Measurements from ENCODE around the gene MMAB.

The MMAB gene

DNA sequence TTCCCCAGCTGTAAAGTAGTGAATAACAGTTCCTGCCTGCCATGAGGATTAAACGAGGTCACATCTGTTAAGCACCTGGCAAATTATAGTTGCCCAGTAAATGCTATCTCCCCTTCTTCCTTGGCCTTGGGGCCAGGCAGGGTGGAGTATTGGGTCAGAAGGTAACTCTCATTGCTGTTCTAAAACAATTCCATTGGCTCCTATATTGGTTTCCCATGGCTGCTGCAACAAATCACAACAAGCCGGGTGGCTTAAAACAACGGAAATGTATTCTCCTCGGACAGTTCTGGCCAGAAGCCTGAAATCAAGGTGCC is 31.9 kb downstream of the MMAB start:
- no peak for FAIRE-seq
- no peak for DNase-seq (ENCODE audit: low spot score)

DNA sequence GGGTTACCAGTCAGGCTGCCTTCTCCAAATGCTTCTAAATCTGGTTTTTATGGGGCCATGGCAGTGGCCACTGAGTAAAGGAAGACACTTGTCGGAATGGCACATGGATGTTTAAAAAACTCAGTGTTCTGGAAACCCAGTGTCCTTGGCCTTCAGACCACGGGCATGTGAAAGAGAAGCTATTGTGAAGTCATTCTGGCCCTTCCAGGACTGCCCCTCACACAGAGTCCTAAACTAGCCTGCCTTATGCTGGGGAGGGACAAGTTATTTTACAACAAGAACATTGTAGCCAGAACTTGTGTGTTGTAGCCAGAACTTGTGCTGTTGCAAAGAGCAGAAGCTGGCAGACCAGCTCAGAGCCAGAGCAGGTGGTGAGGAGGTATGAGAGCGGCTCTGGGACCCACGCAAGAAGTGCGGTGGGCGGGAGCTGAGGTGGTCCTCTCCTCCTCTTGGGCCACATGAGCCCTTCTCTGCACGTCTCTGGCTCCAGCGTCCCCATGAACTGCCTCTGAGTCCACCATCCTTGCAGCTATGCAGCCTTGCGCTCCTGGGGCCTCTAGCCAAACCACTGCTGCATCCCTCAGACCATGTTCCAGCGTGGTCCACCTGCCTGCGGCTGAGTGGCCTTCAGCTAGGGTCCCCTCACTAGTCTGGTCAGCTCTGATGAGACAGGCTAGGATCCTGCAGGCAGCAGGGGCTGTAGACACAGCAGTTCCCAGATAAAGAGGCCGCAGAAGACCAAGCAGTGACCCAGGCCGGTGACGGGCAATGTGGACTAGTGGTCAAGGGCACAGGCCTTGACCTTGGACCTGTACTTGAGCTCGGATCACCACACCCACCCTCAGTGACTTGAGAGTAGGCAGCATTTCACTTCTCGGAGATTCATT is 32.5 kb downstream of the MMAB start:
- no peak for DNase-seq (ENCODE audit: low spot score)
- FAIRE-seq: no peak

DNA sequence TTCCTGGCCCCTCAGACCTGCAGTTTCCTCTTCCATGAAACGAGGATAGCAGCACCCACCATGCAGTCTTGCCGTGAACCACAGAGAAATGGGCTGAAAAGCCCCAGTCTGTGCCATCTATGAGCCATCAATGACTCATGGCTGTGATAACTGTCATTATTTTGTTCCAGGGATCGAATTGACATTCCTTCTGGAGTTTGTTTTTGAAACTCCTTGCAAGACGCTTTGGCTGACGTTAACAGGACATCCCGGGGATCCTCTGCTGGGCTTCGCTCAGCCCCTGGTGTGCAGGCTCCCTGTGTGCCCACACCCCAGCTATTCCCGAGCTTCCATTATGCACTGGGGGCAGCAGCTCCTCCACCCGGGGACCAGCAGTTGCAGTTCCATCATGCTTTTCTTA is 33.8 kb downstream of the MMAB start:
- FAIRE-seq (no peak), DNase-seq (ENCODE audit: low spot score) (peak; percentile 18)

DNA sequence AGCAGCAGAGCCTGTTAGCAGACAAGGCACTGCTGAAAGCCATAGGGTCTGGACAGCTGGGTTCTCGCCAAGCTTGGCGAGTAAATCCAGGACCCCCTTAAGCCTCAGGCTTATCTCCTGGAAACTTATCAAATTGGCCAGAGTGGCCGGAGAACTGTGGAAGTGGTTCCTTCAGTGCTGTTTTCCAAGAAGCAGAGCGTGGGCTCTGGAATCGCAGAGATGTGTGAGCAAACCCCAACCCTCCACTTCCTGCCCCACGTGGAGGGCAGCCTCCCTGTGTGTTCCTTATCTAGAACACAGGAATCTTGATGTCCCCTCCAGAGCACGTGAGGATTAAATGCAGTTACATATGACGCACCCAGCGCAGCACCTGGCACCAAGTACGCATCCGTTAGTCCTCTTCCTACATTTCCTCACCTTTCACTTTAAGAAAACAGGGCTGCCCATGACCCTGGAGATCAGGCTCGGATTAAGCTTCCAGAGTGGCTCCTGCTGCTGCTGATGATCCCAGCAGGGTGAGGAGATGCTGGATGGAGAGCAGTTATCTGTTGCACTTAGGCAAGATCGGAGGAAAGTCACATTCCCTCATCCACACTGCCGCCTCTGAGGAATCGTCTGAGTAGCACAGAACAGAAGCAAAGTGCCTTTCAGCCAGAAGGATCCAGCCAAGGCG is 35.0 kb downstream of the MMAB start:
- FAIRE-seq: no peak

DNA sequence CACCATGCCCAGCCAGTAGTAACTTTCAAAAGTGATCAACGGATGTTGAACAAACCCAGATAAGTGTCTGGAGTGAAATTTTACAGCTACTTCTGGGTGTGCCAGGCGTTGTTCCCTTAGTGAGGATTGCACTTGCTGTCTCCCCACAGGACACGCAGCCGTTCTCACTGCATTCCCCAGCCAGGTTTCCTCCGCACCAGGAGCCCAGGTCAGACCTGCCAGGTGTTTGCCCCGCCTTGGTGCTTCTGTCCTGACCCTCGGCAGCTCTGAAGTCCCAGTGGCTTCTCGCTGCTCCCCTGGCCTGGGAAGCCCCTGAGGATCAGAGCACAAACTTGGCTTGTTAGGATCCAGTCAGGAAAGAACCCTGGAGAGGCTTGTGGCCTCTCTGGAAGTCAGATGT is 36.2 kb downstream of the MMAB start:
- no peak for DNase-seq (ENCODE audit: low spot score)
- FAIRE-seq: no peak

More for the DNA sequence above, 35.0 kb downstream of the MMAB start:
- no peak for DNase-seq (ENCODE audit: low spot score)

DNA sequence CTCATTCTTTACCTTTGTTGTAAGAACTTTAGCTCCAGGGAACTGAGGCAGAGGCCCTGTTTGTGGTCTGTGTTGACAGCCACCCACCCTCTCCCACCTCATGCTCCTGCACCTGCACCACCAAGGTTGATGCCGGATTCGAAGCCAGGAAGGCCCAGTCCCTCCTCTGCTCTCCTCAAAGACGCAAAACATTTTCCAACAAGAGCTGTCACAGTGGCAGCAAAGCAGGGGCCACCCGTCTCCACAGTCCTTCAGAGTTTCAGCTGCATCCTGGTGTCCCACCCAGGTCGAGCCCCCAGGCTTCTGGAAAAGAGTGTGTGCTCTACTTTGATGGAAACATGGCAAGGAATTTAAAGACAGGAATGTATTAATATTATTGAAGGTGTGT is 37.4 kb downstream of the MMAB start:
- DNase-seq (ENCODE audit: low spot score) (no peak), FAIRE-seq (no peak)

DNA sequence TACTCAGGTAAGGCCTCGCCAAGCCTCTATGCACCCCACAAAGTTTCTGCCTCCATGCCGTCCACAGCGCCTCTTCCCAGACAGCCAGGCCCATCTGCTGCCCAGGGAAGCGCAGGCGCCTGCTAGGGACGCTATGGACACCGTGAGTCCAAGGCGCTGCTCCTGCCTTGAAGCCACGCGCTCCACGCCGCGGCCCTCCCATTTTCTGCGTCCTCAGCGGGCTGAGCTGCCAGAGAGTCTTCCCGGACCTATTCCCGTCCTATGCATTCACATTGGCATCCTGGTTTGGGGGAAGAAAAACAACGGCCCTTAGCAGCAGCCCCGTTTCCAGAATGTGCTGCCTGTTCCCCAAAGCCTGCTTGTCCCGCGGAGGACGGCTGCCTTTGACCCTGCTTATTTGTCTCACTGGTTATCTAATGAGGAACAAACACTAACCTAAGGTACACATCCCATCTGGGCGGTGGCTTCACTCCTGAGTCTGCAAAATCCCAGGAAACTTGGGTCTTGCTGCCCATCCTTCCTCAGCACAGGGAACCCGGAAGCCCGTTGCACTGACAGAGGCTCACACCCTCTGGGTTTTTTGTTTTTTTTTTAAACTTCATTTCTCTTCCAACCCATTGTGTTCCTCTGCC is 38.0 kb downstream of the MMAB start:
- DNase-seq (ENCODE audit: low spot score) (no peak), FAIRE-seq (no peak)

DNA sequence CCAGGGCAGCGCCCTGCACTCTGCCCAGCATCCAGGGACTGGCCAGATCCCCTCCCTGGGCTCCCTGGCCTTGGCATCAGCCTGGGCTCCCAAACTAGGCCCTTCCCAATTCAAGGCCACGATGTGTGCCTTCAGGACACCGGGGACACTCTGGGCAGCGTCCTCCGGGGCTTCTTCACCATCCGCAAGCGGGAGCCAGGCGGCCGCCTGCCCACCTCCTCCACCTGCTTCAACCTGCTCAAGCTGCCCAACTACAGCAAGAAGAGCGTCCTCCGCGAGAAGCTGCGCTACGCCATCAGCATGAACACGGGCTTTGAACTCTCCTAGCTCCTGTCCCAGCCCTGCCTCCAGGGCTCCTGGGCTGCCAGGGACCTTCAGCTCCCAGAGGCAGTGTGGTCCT is 38.8 kb downstream of the MMAB start:
- no peak for DNase-seq (ENCODE audit: low spot score)
- FAIRE-seq: no peak

DNA sequence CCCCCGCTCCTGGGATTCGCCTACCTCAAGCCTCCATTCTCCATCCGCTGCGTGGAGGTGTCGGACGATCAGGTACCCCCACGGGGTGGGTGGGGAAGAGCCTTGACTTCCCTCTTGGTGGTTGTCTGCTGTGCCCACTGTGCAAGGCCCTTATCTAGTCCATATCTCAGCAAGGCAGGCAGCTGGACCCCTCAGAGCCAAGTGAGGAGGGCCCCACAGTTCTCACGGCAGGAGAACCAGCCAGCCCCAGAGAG is 39.9 kb downstream of the MMAB start:
- DNase-seq (ENCODE audit: low spot score): no peak
- no peak for FAIRE-seq

DNA sequence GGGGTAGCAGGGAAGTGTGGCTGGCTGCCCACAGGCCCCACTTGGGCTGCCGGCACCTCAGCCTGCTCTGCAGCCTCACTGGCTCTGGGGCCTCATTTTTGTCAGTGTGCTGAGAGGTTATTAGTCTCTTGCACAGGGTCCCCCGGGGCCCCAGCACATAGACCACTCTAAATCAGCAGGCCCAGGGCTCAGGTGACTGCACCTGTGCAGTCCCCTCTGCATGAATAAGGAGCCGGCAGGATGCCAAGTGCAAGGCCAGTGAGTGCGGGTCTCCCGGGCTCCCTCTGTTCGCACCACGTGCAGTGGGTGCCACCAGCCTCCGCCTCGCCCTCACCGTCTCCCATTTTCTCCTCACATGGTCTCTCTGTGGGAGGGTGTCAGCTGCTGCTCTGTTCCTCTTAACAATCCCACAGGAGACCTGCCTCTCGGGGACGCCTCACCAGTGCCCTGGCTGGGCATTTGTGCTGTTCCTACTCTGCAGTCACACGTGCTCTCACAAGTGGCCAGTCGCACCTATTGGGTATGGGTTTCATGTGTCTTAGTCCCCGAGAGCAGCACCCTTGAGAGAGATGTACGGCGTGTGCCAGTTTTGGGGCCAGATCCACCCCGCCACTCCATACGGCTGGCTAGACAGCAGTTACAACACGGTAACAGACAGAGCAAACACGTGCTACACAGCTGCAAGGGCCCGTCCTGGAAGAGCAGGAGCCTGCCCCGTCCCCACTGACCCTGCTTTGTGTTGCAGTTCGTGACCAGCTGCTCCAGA is 40.4 kb downstream of the MMAB start:
- FAIRE-seq: no peak
- no peak for DNase-seq (ENCODE audit: low spot score)

DNA sequence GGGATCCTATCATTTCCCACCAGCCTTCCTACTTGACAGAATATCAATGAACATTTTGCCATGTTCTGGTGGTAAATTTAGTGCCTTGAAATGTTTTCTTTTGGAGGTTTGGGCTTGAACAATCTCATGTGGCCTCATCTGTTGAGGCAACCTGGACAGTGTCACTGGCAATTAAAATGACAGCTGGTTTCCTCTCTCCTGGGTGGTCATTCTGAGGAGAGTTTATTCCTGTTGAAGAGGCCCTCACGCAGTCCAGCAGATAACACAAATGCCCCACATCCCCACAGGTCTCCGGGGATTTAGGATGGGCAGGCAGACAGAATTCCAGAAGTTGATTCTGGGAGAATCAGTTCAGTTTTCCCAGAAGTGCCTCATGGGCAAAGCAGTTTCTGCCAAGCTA is 41.9 kb downstream of the MMAB start:
- DNase-seq (ENCODE audit: low spot score) (no peak), FAIRE-seq (no peak)

DNA sequence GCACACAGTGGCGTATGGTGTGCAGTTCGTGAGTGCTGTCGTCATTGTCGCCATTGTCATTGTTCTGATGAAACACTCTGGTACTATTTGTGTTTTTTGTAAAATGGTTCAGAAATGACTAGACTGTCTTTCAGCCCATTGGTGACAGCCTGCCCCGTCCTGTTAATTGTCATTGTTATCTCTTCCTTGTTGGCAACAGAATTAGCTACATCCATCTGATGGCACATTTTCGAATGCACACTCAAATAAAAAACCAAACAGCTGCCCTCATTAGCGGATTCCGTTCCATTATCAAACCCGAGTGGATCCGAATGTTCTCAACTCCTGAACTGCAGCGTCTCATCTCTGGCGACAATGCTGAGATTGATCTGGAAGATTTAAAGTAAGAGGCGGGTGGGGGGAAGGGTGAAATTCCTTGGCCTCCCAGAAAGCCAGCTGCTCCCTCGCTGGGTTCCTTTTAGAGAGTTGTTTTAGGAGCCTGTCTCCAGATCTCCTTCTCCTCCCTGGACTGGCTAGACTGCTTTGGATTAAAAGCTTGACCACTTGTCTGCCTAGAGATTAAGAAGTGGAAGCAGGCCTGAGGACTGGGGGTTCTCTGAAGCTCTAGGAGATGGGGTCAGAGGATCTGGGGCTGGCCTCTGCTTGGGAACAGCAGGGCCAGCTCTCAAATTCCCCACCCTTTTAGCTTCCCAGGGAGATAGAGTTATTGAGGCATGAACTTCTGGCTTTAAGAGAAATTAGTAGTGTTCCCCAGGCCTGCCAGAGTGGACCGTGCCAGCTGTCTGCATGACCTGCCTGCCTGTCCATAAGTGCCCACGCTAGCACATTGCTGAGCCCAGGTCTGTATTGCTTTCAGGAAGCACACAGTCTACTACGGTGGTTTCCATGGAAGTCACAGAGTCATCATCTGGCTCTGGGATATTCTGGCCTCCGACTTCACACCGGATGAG is 43.3 kb downstream of the MMAB start:
- DNase-seq (ENCODE audit: low spot score) (no peak), FAIRE-seq (no peak)

DNA sequence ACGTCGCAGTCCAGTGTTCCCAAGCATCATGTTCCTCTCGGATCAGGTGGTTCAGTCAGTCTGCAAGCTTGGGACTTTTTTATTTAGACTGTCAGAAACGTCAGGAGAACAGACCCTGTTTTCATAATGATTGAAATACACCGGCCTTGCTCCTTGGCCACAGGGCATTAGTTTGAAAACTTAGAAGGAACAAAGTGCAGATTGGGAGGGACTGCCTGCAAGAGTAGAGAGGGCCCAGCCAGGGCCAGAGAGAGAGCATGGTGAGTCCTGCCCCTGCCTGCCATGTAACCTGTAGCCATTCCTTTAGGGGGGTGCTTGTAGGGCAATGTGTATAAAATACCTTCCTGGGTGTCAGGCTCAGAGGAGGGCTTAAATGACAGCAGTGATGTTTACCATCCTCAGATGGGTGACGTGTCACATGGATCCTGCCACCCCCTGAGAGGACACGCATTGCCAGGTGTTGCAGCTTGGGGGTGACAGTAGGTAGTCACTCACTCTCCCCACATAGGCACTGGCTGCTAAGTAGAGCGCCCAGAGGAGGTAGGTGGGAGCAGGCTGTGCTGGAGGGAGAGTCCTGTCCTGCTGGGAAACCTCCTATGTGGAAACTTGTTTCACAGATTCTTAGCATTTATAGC is 45.7 kb downstream of the MMAB start:
- FAIRE-seq (no peak), DNase-seq (ENCODE audit: low spot score) (no peak)

DNA sequence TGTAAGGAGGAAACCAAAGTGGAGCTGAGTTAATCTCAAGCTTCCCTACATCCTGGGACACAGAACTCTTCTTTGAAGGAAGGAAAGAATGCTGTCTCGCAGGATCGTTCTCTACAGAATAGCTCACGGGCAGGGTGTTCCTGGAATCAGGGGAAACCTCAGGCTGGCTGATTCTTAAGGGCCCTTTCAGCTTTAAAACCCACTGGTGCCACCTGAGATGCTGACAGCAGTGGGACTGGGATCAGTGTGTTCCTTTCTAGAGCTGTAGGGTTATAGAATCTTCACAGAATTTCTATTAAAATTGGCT is 48.1 kb downstream of the MMAB start:
- FAIRE-seq (no peak), DNase-seq (ENCODE audit: low spot score) (no peak)

DNA sequence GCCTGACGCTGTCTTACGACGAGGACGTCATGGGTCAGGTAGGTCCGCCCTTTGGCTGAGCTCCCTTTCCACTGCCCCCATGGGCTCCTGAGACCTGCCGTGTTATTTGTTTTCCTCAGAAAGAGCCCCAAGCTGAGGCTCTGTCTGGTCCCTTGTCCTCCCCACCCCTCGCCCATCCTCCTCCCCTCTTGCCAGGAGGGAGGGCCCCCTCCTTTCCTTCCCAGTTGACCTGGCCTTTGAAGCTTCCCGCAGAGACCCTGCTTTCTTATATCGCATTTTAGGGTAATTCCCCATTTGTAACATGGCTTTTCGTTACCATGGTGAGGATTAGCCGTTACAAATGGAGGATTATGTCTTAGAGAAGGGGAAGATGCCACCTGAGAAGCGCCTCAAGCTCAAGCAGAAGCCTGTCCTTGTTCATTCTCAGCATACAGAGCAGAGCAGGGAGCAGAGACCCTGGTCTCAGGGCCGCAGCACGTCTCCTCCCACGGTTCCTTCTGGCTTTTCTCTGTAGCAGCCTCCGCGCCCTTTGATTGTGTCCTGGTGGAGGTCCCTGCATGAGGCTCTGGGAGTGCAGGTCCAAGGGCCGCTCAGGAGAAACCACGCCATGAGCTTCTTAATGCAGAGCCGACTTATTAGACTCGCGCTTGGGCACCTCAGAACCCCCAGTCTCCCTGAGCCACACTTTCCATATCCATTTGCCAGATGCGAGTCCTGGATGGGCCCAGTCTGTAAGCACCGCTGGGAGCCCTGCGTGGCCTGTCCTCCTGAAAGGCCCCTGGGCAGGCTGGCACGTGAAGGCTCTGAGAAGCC is 48.6 kb downstream of the MMAB start:
- no peak for DNase-seq (ENCODE audit: low spot score)
- FAIRE-seq: no peak

DNA sequence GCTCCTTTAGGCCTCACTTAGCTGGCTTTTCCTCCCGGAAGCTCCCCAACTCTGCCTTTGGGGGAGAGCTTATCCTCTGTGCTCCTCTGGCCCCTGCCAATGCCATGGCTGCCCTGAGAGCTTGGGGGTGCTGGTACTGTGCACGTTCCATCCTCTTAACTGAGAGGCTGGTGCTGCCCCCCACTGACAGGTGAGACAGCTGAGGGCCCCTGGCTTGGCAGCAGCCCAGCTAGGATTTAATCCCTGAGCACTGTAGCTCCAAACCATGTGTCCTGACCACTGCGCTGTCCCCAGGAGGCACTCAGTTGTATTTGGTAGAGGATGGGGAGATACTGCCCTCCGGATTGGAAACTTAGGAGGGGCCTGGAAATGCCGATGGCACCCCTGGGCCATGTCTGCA is 49.8 kb downstream of the MMAB start:
- no peak for DNase-seq (ENCODE audit: low spot score)
- FAIRE-seq: no peak

DNA sequence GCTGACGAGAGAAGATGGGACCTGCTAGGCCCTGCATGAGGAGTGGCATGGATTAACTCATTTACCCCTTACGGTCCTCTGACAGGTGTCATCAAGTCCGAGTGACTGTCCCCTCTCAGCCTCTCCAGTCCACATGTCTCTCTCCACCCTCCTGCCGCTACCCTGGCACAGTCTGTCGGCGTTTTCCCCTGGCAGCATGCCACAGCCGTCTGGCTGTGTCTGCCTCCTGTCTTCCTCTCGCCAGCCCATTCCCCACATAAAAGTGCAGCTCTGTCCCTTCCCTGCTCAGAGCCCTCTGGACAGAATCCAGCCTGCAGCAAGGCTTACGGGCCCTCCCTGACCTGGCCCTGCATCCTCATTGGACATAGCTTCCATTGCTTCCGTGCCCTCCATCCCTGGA is 50.2 kb downstream of the MMAB start:
- no peak for FAIRE-seq
- no peak for DNase-seq (ENCODE audit: low spot score)

DNA sequence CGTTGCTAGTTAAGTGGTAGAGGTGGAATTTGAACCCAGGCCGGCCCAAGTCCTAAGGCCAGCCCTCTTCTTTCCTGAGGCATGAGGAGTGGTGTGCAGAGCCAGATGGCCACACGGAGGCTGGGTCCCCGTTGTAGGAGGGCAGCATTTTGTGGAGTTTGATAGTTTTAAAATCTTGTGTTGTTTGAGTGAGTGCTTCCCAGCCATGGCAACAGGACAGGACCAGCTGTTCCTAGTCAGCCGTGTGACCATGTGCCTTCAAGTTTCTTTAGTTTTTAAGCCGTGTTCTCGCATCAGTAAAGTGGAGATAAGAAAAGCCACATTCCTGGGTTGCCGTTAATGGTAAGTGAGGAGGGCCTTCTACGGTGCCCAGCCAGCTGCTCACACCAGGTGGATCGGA is 51.5 kb downstream of the MMAB start:
- DNase-seq (ENCODE audit: low spot score): no peak
- no peak for FAIRE-seq

DNA sequence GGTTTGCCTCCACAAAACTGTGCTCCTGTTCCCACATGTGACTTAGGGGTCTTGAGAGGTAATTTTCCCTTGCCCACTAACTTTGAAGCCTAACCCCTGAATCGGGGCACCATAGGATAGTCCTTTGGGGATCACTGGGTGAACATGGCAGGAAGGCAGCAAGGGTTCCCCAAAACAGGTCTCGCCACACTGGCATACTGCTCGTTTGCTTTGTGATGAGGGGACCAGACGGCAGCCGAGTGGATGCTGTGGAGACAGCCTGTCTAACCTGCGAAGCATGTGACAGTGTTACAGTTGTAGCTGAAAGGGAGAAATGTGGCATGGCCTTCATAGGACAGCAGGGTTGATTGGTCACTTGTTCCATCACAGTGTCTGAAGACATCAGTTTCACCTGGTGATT is 53.5 kb downstream of the MMAB start:
- FAIRE-seq: no peak
- no peak for DNase-seq (ENCODE audit: low spot score)
